Superior temporal gyrus (tissue), 1 donor: ENCODE data around the gene ZCCHC4.
"Not testable (repeated sequence)": the region's sequence is repeated elsewhere in the genome, so short reads cannot be mapped to it uniquely, and the experiment has no call there.

ENCODE experiments used
- DNase-seq: peaks from one replicate; pipeline ENCODE4 v3.0.0-alpha.2; 2016; ENCODE audit errors: extremely low spot score

ZCCHC4 gene

GRCh38 chr4:25320336-25320735 lies 7.8 kb downstream of the ZCCHC4 start:
- DNase-seq = no peak

- DNase-seq = no peak
Observed at GRCh38 chr4:25320773-25321172, 8.2 kb downstream of the ZCCHC4 start.

- DNase-seq = no peak
Observed at GRCh38 chr4:25321703-25322102, 9.1 kb downstream of the ZCCHC4 start.

- DNase-seq = not testable (repeated sequence)
Observed at GRCh38 chr4:25328463-25328862, 15.9 kb downstream of the ZCCHC4 start.

GRCh38 chr4:25330335-25330734 lies 17.8 kb downstream of the ZCCHC4 start:
- DNase-seq = no peak

- no peak for DNase-seq
Observed at GRCh38 chr4:25330905-25331808, 18.6 kb downstream of the ZCCHC4 start.

GRCh38 chr4:25343671-25344070 lies 31.1 kb downstream of the ZCCHC4 start:
- no peak for DNase-seq

GRCh38 chr4:25345744-25346143 lies 33.2 kb downstream of the ZCCHC4 start:
- DNase-seq = no peak

- no peak for DNase-seq
Observed at GRCh38 chr4:25346913-25347312, 34.3 kb downstream of the ZCCHC4 start.

- DNase-seq = no peak
Observed at GRCh38 chr4:25347473-25347872, 34.9 kb downstream of the ZCCHC4 start.

- no peak for DNase-seq
Observed at GRCh38 chr4:25347971-25348370, 35.4 kb downstream of the ZCCHC4 start.

GRCh38 chr4:25350561-25350960 lies 38.0 kb downstream of the ZCCHC4 start:
- no peak for DNase-seq

GRCh38 chr4:25351777-25352416 lies 39.3 kb downstream of the ZCCHC4 start:
- DNase-seq = no peak

GRCh38 chr4:25356068-25356467 lies 43.5 kb downstream of the ZCCHC4 start:
- DNase-seq = no peak

- DNase-seq = no peak
Observed at GRCh38 chr4:25358515-25359275, 46.1 kb downstream of the ZCCHC4 start.

- DNase-seq = no peak
Observed at GRCh38 chr4:25361253-25361652, 48.7 kb downstream of the ZCCHC4 start.

GRCh38 chr4:25367004-25367621 lies 54.5 kb downstream of the ZCCHC4 start:
- peak; percentile 80 for DNase-seq

- DNase-seq = no peak
Observed at GRCh38 chr4:25367877-25368276, 55.3 kb downstream of the ZCCHC4 start.

- DNase-seq = no peak
Observed at GRCh38 chr4:25368315-25368714, 55.7 kb downstream of the ZCCHC4 start.

GRCh38 chr4:25370242-25370641 lies 57.7 kb downstream of the ZCCHC4 start:
- no peak for DNase-seq

GRCh38 chr4:25372549-25372948 lies 60.0 kb downstream of the ZCCHC4 start:
- DNase-seq = not testable (repeated sequence)
